Activated T-helper 2 cell treated with anti-CD3 and anti-CD28 coated beads, Interferon-gamma antibody, Interleukin-2, Interleukin-4, amounts not matched to agents 10 μg/mL and 5 μg/mL and 100 μg/mL, durations not matched to agents 14 hours and 24 hours and 36 hours (primary cell): ENCODE results near the gene ST3GAL2. TPM values are rescaled to one million over a fixed set of nuclear protein-coding genes. Genes with fewer than 3 reads are reported as not detected.

Experiments
- DNase-seq: peaks from one replicate; pipeline ENCODE4 v3.0.0; 2021; ENCODE audit warnings: low spot score
- H3K27ac Mint-ChIP-seq: one replicate; pipeline ENCODE4 v1.8.0; 2021; ENCODE audit warnings: mixed read lengths
- H3K27me3 Mint-ChIP-seq: one replicate; pipeline ENCODE4 v1.8.0; 2021; ENCODE audit warnings: low read depth, mixed read lengths
- H3K36me3 Mint-ChIP-seq: one replicate; pipeline ENCODE4 v1.8.0; 2021; ENCODE audit warnings: low read depth, mixed read lengths
- H3K4me1 Mint-ChIP-seq: one replicate; pipeline ENCODE4 v1.8.0; 2021; ENCODE audit warnings: low read depth, mixed read lengths
- H3K4me3 Mint-ChIP-seq: one replicate; pipeline ENCODE4 v1.8.0; 2021; ENCODE audit warnings: low read depth, mild to moderate bottlenecking, moderate library complexity, mixed read lengths
- H3K9me3 Mint-ChIP-seq: one replicate; pipeline ENCODE4 v1.8.0; 2021; ENCODE audit warnings: mixed read lengths
- intact Hi-C: fragments of 100-400 bp; cut with micrococcal nuclease; formaldehyde crosslinking; loops from one replicate; pipeline ENCODE4 v1.15.1; 2023
- total RNA-seq: library from RNA; stranded (reverse); gene quantifications from 2 replicates; pipeline ENCODE4 v1.2.3, GENCODE V29; 2022

The ST3GAL2 gene
- total RNA-seq, 1 donor from 2014 or later, result 35.1 TPM

DNA sequence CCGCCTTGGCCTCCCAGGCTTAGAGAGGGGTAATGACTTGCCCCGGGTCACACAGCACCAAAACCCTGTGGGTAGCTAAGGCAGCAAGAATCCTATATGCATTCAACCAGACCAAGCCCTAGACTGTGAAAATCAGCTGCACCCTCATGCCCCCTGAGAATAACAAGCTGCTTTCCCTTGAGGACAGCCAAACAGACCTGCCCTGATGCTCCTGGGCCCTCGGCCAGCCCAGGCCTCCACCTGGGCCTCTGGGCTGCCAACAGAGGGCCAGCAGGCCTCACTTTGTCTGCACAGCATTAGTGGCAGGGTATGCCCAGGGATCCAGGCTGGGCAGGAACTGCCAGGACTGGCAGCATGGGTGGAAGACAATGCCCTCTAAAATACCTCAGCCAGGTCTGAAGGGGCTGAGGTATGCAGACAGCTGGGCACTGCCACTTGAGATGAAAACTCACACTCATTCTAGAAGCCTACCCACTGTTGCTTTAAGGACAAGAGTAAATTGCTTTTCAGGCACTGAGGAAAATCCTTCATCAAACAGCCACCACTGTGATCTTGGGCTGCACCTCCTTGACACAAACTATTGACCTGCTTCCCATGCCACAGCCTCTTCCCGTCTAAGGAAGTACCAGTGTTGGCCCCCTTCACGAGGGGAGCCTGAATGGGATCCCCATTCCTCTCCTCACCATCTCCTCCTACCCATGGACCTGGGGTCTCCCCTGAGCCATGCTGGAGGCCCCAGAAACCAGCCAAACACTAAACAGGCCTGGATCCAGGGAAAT is 8.8 kb downstream of the ST3GAL2 start:
- intact Hi-C loops, result loop anchor here (2.0 kb wide), 3 partner anchors 25 to 49 kb away; no protein-coding TSS in a partner anchor
- H3K27ac Mint-ChIP-seq, result peak overlapping the region; percentile 94

DNA sequence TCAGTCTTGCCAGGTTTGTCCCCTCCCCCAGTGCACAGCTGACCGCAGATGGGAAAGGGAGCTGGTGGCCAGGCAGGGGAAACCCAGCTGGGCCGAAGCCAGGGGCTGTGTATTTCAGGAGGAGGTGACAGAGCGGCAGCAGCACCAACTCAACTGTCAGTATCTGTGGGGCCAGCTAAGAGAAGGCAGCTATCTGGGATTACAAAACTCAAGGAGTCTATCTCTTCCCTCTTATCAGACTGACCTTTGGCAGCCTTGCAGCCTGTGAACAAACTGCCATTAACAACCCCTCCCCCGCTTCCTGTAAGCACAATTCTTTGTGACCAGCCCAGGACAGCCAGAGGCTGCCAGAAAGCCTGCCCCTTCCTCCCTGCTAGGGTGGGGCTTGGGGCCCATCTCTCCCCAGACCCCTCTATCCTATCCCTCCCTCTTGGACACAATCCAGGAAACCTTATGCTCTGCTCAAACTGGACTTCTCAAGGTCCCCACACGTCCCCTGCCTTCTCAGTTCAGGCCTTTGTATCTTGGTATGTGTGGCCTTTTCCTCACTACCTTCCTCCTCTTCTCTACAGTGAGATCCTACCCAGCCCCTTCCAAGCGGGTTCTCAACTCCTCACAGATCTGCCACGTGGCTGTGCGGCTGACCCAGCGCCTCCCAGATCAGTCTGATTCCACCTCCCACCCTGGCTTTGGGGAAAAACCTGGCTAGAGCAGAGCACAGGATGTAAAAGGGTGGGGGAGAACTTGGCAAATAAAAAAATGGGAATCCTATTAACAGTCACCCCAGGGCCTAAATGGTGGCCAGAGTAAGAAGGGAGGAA is 10.5 kb downstream of the ST3GAL2 start:
- intact Hi-C loops, result loop anchor here (1.0 to 2.0 kb wide), 2 partner anchors 11 to 48 kb away; partner anchors contain the start of gene ST3GAL2
- Mint-ChIP-seq H3K27ac (peak overlapping the region; percentile 75), H3K4me1 (peaks cover 45% of the 10 kb centered on the region), H3K4me3 (peak overlapping the region; percentile 45), H3K27me3 (no peaks in the 10 kb centered on the region), H3K9me3 (no peaks in the 10 kb centered on the region), H3K36me3 (peaks cover 8% of the 10 kb centered on the region)
- DNase-seq, result peak; percentile 33

More for the DNA sequence above, 8.8 kb downstream of the ST3GAL2 start:
- H3K27me3 Mint-ChIP-seq, result no peaks in the 10 kb centered on the region
- peaks cover 45% of the 10 kb centered on the region for H3K4me1 Mint-ChIP-seq
- DNase-seq, result no peak
- no peaks in the 10 kb centered on the region for H3K9me3 Mint-ChIP-seq
- peak overlapping the region; percentile 2 for H3K4me3 Mint-ChIP-seq
- H3K36me3 Mint-ChIP-seq, result peaks cover 14% of the 10 kb centered on the region

DNA sequence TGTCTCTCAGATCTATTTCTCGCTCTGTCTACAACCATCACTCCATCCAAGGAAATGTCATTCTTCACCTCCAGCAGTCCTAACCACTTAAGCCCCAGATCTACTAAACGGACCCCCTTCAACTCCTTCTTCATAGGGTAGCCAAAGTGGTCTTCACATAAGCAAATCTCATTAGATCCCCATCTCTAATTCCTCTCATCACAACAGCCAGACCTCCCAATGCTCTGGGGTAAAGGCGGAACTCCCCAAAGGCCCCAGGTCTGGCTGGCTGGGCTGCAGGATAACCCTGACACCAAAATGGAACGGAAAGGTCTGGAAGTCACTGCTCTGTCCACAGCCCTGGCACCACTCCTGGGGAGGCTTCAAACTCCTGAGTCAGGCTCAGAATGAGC is 11.1 kb downstream of the ST3GAL2 start:
- no peaks in the 10 kb centered on the region for H3K27me3 Mint-ChIP-seq
- peak overlapping the region; percentile 45 for H3K4me3 Mint-ChIP-seq
- intact Hi-C loops, result loop anchor here (1.0 to 2.0 kb wide), 2 partner anchors 12 to 47 kb away; partner anchors contain the start of gene ST3GAL2
- no peaks in the 10 kb centered on the region for H3K9me3 Mint-ChIP-seq
- H3K36me3 Mint-ChIP-seq, result peaks cover 8% of the 10 kb centered on the region
- peaks cover 41% of the 10 kb centered on the region for H3K4me1 Mint-ChIP-seq
- DNase-seq, result no peak
- peak overlapping the region; percentile 75 for H3K27ac Mint-ChIP-seq

DNA sequence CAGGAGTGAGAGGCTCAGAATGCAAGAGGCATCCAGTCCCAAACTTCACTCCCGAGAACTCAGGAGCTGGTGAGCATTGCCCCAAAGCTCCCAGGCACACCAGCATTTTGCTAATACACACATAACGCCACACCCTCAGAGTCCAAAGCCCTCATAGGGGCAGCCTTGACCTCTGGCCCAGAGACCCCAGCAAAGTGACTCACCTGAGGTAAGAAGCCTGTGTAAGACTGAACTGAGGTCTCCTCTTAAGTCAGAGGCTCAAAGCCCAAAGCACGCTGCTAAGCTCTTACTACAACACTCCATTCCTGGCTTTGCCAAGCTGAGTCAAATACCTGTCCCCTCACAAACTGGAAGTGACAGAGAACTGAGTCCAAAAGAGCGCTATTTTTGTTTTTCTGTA is 16.4 kb downstream of the ST3GAL2 start:
- no peak overlapping the region for H3K27ac Mint-ChIP-seq

DNA sequence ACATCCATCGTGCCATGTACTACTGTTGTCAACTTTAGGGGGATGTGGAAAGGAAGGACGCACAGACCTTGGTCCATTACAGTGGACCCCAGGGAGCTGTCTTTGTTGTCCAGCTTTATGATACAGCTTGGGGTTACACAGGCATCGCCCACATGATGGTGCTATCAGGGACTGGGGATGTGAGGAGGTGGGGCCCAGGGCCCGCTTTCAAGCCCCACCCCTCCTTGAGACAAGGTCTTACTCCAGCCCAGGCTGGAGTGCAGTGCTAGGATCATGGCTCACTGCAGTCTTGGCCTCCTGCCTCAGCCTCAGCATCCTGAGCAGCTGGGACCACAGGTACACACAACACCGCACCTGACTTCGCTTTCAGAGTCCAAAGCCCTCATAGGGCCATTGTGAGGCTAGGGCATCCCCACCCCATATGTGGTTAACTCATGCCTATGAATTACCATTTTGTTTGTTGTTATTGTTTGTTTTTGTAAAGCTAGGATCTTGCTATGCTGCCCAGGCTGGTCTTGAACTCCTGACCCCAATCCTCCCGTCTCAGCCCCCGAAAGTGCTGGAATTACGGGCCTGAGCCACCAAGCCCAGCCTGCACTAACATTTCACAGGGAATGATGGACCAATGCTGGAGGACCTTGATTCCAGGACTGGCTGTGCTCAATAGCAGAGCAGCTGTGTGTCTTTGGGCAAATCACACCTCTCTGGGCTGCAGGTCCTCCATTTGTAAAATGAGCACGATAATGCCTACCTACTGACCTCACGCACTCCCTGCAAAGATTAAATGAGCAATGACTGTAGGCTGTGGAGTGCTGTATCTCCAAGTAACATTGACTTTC is 17.2 kb downstream of the ST3GAL2 start:
- no peak for DNase-seq
- Mint-ChIP-seq H3K27ac (peak overlapping the region; percentile 33), H3K9me3 (no peaks in the 10 kb centered on the region), H3K27me3 (no peaks in the 10 kb centered on the region), H3K4me3 (no peak overlapping the region), H3K36me3 (peaks cover 6% of the 10 kb centered on the region), H3K4me1 (peaks cover 17% of the 10 kb centered on the region)
- intact Hi-C loops, result no loop called here

More for the DNA sequence above, 16.4 kb downstream of the ST3GAL2 start:
- peaks cover 7% of the 10 kb centered on the region for H3K36me3 Mint-ChIP-seq
- H3K4me1 Mint-ChIP-seq, result peaks cover 18% of the 10 kb centered on the region
- intact Hi-C loops, result no loop called here
- H3K4me3 Mint-ChIP-seq, result no peak overlapping the region
- no peak for DNase-seq
- no peaks in the 10 kb centered on the region for H3K27me3 Mint-ChIP-seq
- H3K9me3 Mint-ChIP-seq, result no peaks in the 10 kb centered on the region

DNA sequence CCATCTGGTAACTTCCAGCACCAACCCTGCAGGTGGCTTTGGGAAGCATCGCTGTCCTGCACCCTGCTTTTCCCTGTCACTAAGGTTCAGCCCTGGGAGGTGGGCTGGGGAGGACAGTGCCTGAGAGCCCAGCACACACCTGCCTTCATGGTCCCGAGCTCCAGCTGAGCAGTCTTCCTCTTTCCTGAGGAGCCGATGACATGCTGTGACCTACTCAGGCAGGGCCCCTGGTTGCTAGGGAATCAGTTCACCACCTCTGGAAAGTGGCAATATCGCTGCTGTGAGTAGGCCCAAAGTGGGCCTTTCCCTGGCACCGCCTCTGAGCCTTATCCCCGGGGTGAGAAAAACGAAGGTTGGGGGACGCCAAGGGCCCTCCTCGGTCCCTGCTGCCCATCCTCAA is 17.9 kb downstream of the ST3GAL2 start:
- peak overlapping the region; percentile 33 for H3K27ac Mint-ChIP-seq
- peaks cover 6% of the 10 kb centered on the region for H3K36me3 Mint-ChIP-seq
- no peaks in the 10 kb centered on the region for H3K9me3 Mint-ChIP-seq
- DNase-seq, result no peak
- H3K4me3 Mint-ChIP-seq, result no peak overlapping the region
- H3K4me1 Mint-ChIP-seq, result peaks cover 18% of the 10 kb centered on the region
- no peaks in the 10 kb centered on the region for H3K27me3 Mint-ChIP-seq
- intact Hi-C loops, result no loop called here

DNA sequence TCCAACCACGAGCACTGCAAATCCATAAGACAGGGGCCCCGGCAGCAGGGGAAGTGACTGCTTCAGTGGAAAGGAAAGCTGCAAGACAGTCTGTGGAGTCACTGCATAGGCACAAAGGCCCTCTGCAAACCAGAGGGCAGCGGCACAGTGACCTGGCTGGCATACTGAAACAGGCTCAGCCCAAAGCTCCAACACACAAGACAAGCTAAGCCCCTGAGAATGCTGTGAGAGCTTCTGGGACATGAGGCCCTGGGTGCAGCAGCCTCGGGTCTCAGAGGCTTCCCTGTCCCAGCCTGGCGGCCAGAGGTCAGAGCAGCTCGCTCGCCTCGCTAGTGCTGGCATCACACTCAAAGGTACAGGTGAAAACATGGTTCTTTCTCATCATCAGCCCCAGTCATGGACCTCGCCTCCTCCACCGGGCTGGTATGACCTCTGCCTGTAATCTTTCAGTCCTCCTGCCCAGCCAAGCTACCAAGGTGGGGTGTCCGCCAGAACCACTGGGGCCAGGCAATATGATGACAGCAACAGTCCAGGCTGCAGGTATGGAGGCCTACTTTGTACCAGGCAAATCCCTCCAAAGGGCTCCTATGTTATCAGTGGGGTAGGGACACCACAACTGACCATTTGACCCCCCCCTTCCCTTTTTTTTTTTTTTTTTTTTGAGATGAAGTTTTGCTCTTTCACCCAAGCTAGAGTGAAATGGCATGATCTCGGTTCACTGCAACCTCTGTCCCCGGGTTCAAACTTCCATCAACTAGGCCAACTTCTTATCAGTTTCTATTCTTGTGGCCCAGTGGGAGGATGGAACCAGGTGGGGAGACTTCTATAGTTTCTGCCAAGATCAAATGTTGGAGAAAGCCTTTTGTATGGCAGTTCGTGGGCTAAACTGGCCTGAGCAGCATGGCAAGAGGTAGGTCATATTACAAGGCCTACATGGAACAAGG is 19.2 kb downstream of the ST3GAL2 start:
- no peak overlapping the region for H3K27ac Mint-ChIP-seq
- peaks cover 19% of the 10 kb centered on the region for H3K4me1 Mint-ChIP-seq
- H3K4me3 Mint-ChIP-seq, result no peak overlapping the region
- H3K27me3 Mint-ChIP-seq, result no peaks in the 10 kb centered on the region
- no peak for DNase-seq
- H3K36me3 Mint-ChIP-seq, result peaks cover 3% of the 10 kb centered on the region
- intact Hi-C loops, result no loop called here
- H3K9me3 Mint-ChIP-seq, result no peaks in the 10 kb centered on the region

DNA sequence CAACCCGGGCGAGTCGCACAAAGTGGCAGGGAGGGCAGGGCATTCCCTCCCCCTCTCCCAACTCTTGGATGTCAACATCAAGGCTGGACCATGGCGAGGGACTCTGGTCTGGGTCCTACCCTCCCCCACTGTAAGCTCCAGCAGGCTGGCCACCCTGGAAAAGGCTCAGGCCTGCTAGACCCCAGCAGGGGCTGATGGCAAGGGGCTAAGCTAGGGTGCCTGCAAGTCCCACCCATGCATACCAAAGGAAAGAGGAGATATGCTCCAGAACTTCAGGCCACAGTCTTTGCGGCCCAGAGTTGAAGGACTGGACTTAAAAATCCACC is 19.9 kb downstream of the ST3GAL2 start:
- no peaks in the 10 kb centered on the region for H3K27me3 Mint-ChIP-seq
- DNase-seq, result no peak
- intact Hi-C loops, result no loop called here
- H3K27ac Mint-ChIP-seq, result peak overlapping the region; percentile 28
- H3K4me3 Mint-ChIP-seq, result peak overlapping the region; percentile 13
- no peaks in the 10 kb centered on the region for H3K9me3 Mint-ChIP-seq
- peaks cover 3% of the 10 kb centered on the region for H3K36me3 Mint-ChIP-seq
- H3K4me1 Mint-ChIP-seq, result peaks cover 19% of the 10 kb centered on the region

DNA sequence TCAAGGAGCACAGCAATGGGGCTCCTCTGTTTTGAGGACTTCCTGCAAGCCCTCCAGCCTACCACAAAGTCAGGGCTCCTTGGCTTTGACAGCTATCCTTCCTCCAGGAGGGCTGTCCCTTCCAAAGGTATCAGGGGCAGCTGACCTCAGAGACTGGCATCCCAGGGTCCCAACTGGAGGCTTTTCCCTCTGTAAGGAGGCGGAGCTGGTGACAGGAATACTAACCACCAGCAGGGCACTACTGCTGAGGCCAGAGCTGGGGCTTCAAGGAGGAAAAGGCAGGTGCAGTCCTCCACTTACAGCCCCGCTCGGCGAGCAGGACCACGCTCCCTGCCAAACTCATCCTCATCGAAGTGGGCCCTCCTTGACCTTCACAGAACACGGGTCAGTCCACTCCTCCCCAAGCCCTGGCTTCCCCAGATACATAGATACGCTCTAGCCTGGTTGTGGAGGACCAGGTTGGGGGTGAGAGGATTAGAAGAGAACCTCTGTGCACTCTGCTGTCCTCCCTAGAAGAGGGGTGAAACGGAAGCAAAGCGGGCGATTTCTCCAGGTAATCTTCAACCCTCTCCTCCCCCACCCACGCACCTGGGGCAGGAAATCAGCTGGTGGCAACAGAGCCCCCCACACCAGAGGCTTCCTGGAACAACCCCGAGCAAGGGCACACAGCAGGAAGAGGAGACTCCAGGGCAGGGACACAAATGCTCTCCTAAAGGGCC is 20.5 kb downstream of the ST3GAL2 start:
- Mint-ChIP-seq H3K27ac (peak overlapping the region; percentile 28), H3K4me3 (peak overlapping the region; percentile 13), H3K4me1 (peaks cover 19% of the 10 kb centered on the region), H3K27me3 (no peaks in the 10 kb centered on the region), H3K36me3 (peaks cover 3% of the 10 kb centered on the region), H3K9me3 (no peaks in the 10 kb centered on the region)
- no peak for DNase-seq
- intact Hi-C loops, result no loop called here

DNA sequence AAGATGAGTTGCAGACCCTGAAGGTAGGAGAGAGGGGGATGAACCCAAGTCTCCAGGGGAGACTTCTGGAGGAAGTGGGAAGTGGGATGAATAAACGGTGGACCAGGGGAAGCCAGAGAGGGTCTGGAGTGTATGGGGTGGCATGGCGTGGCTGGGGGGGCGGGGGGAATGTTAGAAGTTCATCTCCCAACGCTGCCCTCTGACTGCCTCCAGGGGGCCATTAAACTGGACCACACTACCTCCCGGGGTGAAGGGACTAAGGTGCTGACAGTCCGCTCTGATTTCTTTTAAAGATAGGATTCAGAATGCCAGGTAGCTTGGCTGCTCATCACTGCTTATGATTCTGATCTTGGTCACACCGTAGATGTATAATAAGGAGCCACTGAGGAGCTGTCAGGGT is 21.2 kb downstream of the ST3GAL2 start:
- H3K27me3 Mint-ChIP-seq, result no peaks in the 10 kb centered on the region
- intact Hi-C loops, result no loop called here
- no peak overlapping the region for H3K4me3 Mint-ChIP-seq
- peaks cover 19% of the 10 kb centered on the region for H3K4me1 Mint-ChIP-seq
- peaks cover 3% of the 10 kb centered on the region for H3K36me3 Mint-ChIP-seq
- H3K27ac Mint-ChIP-seq, result no peak overlapping the region
- no peak for DNase-seq
- no peaks in the 10 kb centered on the region for H3K9me3 Mint-ChIP-seq
